Panc1 (cell line): ENCODE measurements around the gene TMTC1.

ENCODE experiments used
- POLR2AphosphoS5 ChIP-seq: IDR thresholded peaks from 2 replicates; pipeline ENCODE4 v1.6.1; 2012; ENCODE audit warnings: mild to moderate bottlenecking, low read depth, low read length, moderate library complexity
- SIN3A ChIP-seq: IDR thresholded peaks from 2 replicates; pipeline ENCODE4 v1.6.1; 2012; ENCODE audit warnings: low read depth, mild to moderate bottlenecking, low read length, moderate library complexity, borderline replicate concordance; ENCODE audit not compliant: insufficient read depth
- TCF7L2 ChIP-seq: IDR thresholded peaks from 2 replicates; pipeline ENCODE4 v1.6.1; 2011; ENCODE audit warnings: mild to moderate bottlenecking, low read depth, low read length, inconsistent platforms
- TF ChIP-seq, protein P1 (sequence below): fragments of 450-650 bp; IDR thresholded peaks from 2 replicates; pipeline ENCODE4 v1.5.1; 2017; ENCODE audit warnings: mild to moderate bottlenecking
- TF ChIP-seq, protein P2 (sequence below), 2 experiments: IDR thresholded peaks; 2 replicates each; pipeline ENCODE4 v1.6.1; 2011 to 2012; ENCODE audit warnings: low read depth in 2 of 2, control low read depth in 1 of 2, low read length in 1 of 2, mild to moderate bottlenecking in 1 of 2, moderate library complexity in 1 of 2; ENCODE audit not compliant: insufficient read depth in 1 of 2

- TF ChIP-seq, protein P1, sequence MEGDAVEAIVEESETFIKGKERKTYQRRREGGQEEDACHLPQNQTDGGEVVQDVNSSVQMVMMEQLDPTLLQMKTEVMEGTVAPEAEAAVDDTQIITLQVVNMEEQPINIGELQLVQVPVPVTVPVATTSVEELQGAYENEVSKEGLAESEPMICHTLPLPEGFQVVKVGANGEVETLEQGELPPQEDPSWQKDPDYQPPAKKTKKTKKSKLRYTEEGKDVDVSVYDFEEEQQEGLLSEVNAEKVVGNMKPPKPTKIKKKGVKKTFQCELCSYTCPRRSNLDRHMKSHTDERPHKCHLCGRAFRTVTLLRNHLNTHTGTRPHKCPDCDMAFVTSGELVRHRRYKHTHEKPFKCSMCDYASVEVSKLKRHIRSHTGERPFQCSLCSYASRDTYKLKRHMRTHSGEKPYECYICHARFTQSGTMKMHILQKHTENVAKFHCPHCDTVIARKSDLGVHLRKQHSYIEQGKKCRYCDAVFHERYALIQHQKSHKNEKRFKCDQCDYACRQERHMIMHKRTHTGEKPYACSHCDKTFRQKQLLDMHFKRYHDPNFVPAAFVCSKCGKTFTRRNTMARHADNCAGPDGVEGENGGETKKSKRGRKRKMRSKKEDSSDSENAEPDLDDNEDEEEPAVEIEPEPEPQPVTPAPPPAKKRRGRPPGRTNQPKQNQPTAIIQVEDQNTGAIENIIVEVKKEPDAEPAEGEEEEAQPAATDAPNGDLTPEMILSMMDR, result no peak
- TF ChIP-seq, protein P2, sequence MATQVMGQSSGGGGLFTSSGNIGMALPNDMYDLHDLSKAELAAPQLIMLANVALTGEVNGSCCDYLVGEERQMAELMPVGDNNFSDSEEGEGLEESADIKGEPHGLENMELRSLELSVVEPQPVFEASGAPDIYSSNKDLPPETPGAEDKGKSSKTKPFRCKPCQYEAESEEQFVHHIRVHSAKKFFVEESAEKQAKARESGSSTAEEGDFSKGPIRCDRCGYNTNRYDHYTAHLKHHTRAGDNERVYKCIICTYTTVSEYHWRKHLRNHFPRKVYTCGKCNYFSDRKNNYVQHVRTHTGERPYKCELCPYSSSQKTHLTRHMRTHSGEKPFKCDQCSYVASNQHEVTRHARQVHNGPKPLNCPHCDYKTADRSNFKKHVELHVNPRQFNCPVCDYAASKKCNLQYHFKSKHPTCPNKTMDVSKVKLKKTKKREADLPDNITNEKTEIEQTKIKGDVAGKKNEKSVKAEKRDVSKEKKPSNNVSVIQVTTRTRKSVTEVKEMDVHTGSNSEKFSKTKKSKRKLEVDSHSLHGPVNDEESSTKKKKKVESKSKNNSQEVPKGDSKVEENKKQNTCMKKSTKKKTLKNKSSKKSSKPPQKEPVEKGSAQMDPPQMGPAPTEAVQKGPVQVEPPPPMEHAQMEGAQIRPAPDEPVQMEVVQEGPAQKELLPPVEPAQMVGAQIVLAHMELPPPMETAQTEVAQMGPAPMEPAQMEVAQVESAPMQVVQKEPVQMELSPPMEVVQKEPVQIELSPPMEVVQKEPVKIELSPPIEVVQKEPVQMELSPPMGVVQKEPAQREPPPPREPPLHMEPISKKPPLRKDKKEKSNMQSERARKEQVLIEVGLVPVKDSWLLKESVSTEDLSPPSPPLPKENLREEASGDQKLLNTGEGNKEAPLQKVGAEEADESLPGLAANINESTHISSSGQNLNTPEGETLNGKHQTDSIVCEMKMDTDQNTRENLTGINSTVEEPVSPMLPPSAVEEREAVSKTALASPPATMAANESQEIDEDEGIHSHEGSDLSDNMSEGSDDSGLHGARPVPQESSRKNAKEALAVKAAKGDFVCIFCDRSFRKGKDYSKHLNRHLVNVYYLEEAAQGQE (IDR thresholded peaks at IDR 0.05; ENCODE audit: insufficient read depth in 1 of 2, low read depth in 2 of 2, low read length in 1 of 2), result no peak
- TF ChIP-seq POLR2AphosphoS5 (no peak), TCF7L2 (no peak), SIN3A (no peak)
These were observed 145.2 kb downstream of the TMTC1 start for GRCh38 chr12:29638528-29638927.
